Measurements from ENCODE around the gene CCDC117. TPM values are rescaled to one million over a fixed set of nuclear protein-coding genes. Genes with fewer than 3 reads are reported as not detected.
"Not testable (repeated sequence)": the region's sequence is repeated elsewhere in the genome, so short reads cannot be mapped to it uniquely, and the experiment has no call there.

The CCDC117 gene
- 1 to 10 TPM; 4.8 to 7.5 TPM for polyA plus RNA-seq

- no peaks in the 10 kb centered on the region for H3K4me1 ChIP-seq (ENCODE audit: control insufficient read depth in 2 of 2, insufficient read depth in 2 of 2, low read length in 1 of 2)
- H3K9me3 ChIP-seq (ENCODE audit: control insufficient read depth in 2 of 2, insufficient read depth in 1 of 2, low read depth in 1 of 2, low read length in 1 of 2): no peaks in the 10 kb centered on the region
- H3K4me3 ChIP-seq (ENCODE audit: low read depth in 1 of 2, low read length in 2 of 2): peak within 1 kb of the TSS; percentile 81 to 97
- 0% methylated on average over 66 to 92 of the region's 92 CpGs for WGBS, 2 donors
- H3K36me3 ChIP-seq (ENCODE audit: control insufficient read depth in 2 of 2, insufficient read depth in 2 of 2, low read length in 1 of 2): peaks cover 0 to 5% of the 10 kb centered on the region in 2 donors
- H3K27me3 ChIP-seq (ENCODE audit: control insufficient read depth in 1 of 2, insufficient read depth in 2 of 2, low read length in 2 of 2): no peaks in the 10 kb centered on the region
- peak within 1 kb of the TSS; percentile 89 to 97 for H3K27ac ChIP-seq (ENCODE audit: low read depth in 2 of 2, low read length in 1 of 2)
Observed at GRCh38 chr22:28772633-28773460, at the start of gene CCDC117. Gene CCDC117 (plus strand): TSS chr22:28772695. CDS start chr22:28772850, 155 bp downstream.

- no peaks in the 10 kb centered on the region for H3K27me3 ChIP-seq (ENCODE audit: control insufficient read depth in 1 of 2, insufficient read depth in 2 of 2, low read length in 2 of 2)
- no peak overlapping the region for H3K4me3 ChIP-seq (ENCODE audit: low read depth in 1 of 2, low read length in 2 of 2)
- no peaks in the 10 kb centered on the region for H3K4me1 ChIP-seq (ENCODE audit: control insufficient read depth in 2 of 2, insufficient read depth in 2 of 2, low read length in 1 of 2)
- H3K36me3 ChIP-seq (ENCODE audit: control insufficient read depth in 2 of 2, insufficient read depth in 2 of 2, low read length in 1 of 2): no peaks in the 10 kb centered on the region
- no peaks in the 10 kb centered on the region for H3K9me3 ChIP-seq (ENCODE audit: control insufficient read depth in 2 of 2, insufficient read depth in 1 of 2, low read depth in 1 of 2, low read length in 1 of 2)
- 84 to 95% methylated on average over 1 of the region's 1 CpG for WGBS, 2 donors
- H3K27ac ChIP-seq (ENCODE audit: low read depth in 2 of 2, low read length in 1 of 2): no peak overlapping the region
Observed at GRCh38 chr22:28728002-28728401, 44.5 kb upstream of the CCDC117 start.

- H3K9me3 ChIP-seq (ENCODE audit: control insufficient read depth in 2 of 2, insufficient read depth in 1 of 2, low read depth in 1 of 2, low read length in 1 of 2): no peaks in the 10 kb centered on the region
- no peaks in the 10 kb centered on the region for H3K27me3 ChIP-seq (ENCODE audit: control insufficient read depth in 1 of 2, insufficient read depth in 2 of 2, low read length in 2 of 2)
- H3K4me1 ChIP-seq (ENCODE audit: control insufficient read depth in 2 of 2, insufficient read depth in 2 of 2, low read length in 1 of 2): no peaks in the 10 kb centered on the region
- H3K36me3 ChIP-seq (ENCODE audit: control insufficient read depth in 2 of 2, insufficient read depth in 2 of 2, low read length in 1 of 2): no peaks in the 10 kb centered on the region
- no peak overlapping the region for H3K4me3 ChIP-seq (ENCODE audit: low read depth in 1 of 2, low read length in 2 of 2)
- H3K27ac ChIP-seq (ENCODE audit: low read depth in 2 of 2, low read length in 1 of 2): no peak overlapping the region
- WGBS, 2 donors: 90 to 96% methylated on average over 10 of the region's 10 CpGs
Observed at GRCh38 chr22:28728621-28729313, 43.7 kb upstream of the CCDC117 start.

GRCh38 chr22:28730179-28730578 is 42.3 kb upstream of the CCDC117 start:
- Histone ChIP-seq H3K36me3 (ENCODE audit: control insufficient read depth in 2 of 2, insufficient read depth in 2 of 2, low read length in 1 of 2) (no peaks in the 10 kb centered on the region), H3K27me3 (ENCODE audit: control insufficient read depth in 1 of 2, insufficient read depth in 2 of 2, low read length in 2 of 2) (no peaks in the 10 kb centered on the region), H3K4me3 (ENCODE audit: low read depth in 1 of 2, low read length in 2 of 2) (no peak overlapping the region), H3K27ac (ENCODE audit: low read depth in 2 of 2, low read length in 1 of 2) (no peak overlapping the region), H3K9me3 (ENCODE audit: control insufficient read depth in 2 of 2, insufficient read depth in 1 of 2, low read depth in 1 of 2, low read length in 1 of 2) (no peaks in the 10 kb centered on the region), H3K4me1 (ENCODE audit: control insufficient read depth in 2 of 2, insufficient read depth in 2 of 2, low read length in 1 of 2) (no peaks in the 10 kb centered on the region)
- 91 to 98% methylated on average over 3 of the region's 3 CpGs for WGBS, 2 donors

- no peaks in the 10 kb centered on the region for H3K4me1 ChIP-seq (ENCODE audit: control insufficient read depth in 2 of 2, insufficient read depth in 2 of 2, low read length in 1 of 2)
- no peaks in the 10 kb centered on the region for H3K36me3 ChIP-seq (ENCODE audit: control insufficient read depth in 2 of 2, insufficient read depth in 2 of 2, low read length in 1 of 2)
- no peak overlapping the region for H3K27ac ChIP-seq (ENCODE audit: low read depth in 2 of 2, low read length in 1 of 2)
- no peak overlapping the region for H3K4me3 ChIP-seq (ENCODE audit: low read depth in 1 of 2, low read length in 2 of 2)
- H3K27me3 ChIP-seq (ENCODE audit: control insufficient read depth in 1 of 2, insufficient read depth in 2 of 2, low read length in 2 of 2): no peaks in the 10 kb centered on the region
- H3K9me3 ChIP-seq (ENCODE audit: control insufficient read depth in 2 of 2, insufficient read depth in 1 of 2, low read depth in 1 of 2, low read length in 1 of 2): no peaks in the 10 kb centered on the region
- 75 to 84% methylated on average over 6 of the region's 6 CpGs for WGBS, 2 donors
Observed at GRCh38 chr22:28734393-28734792, 38.1 kb upstream of the CCDC117 start.

GRCh38 chr22:28736301-28737155 is 36.0 kb upstream of the CCDC117 start:
- no peak overlapping the region for H3K4me3 ChIP-seq (ENCODE audit: low read depth in 1 of 2, low read length in 2 of 2)
- H3K4me1 ChIP-seq (ENCODE audit: control insufficient read depth in 2 of 2, insufficient read depth in 2 of 2, low read length in 1 of 2): no peaks in the 10 kb centered on the region
- no peaks in the 10 kb centered on the region for H3K36me3 ChIP-seq (ENCODE audit: control insufficient read depth in 2 of 2, insufficient read depth in 2 of 2, low read length in 1 of 2)
- WGBS, 2 donors: 79 to 83% methylated on average over 7 of the region's 7 CpGs
- no peaks in the 10 kb centered on the region for H3K27me3 ChIP-seq (ENCODE audit: control insufficient read depth in 1 of 2, insufficient read depth in 2 of 2, low read length in 2 of 2)
- no peak overlapping the region for H3K27ac ChIP-seq (ENCODE audit: low read depth in 2 of 2, low read length in 1 of 2)
- no peaks in the 10 kb centered on the region for H3K9me3 ChIP-seq (ENCODE audit: control insufficient read depth in 2 of 2, insufficient read depth in 1 of 2, low read depth in 1 of 2, low read length in 1 of 2)

- H3K36me3 ChIP-seq (ENCODE audit: control insufficient read depth in 2 of 2, insufficient read depth in 2 of 2, low read length in 1 of 2): no peaks in the 10 kb centered on the region
- no peaks in the 10 kb centered on the region for H3K9me3 ChIP-seq (ENCODE audit: control insufficient read depth in 2 of 2, insufficient read depth in 1 of 2, low read depth in 1 of 2, low read length in 1 of 2)
- no peaks in the 10 kb centered on the region for H3K27me3 ChIP-seq (ENCODE audit: control insufficient read depth in 1 of 2, insufficient read depth in 2 of 2, low read length in 2 of 2)
- no peak overlapping the region for H3K27ac ChIP-seq (ENCODE audit: low read depth in 2 of 2, low read length in 1 of 2)
- no peak overlapping the region for H3K4me3 ChIP-seq (ENCODE audit: low read depth in 1 of 2, low read length in 2 of 2)
- WGBS, 2 donors: 73 to 92% methylated on average over 3 of the region's 3 CpGs
- H3K4me1 ChIP-seq (ENCODE audit: control insufficient read depth in 2 of 2, insufficient read depth in 2 of 2, low read length in 1 of 2): no peaks in the 10 kb centered on the region
Observed at GRCh38 chr22:28737701-28738100, 34.8 kb upstream of the CCDC117 start.

GRCh38 chr22:28738876-28739275 is 33.6 kb upstream of the CCDC117 start:
- H3K4me3 ChIP-seq (ENCODE audit: low read depth in 1 of 2, low read length in 2 of 2); H3K4me1 ChIP-seq (ENCODE audit: control insufficient read depth in 2 of 2, insufficient read depth in 2 of 2, low read length in 1 of 2); H3K27me3 ChIP-seq (ENCODE audit: control insufficient read depth in 1 of 2, insufficient read depth in 2 of 2, low read length in 2 of 2); H3K36me3 ChIP-seq (ENCODE audit: control insufficient read depth in 2 of 2, insufficient read depth in 2 of 2, low read length in 1 of 2); H3K9me3 ChIP-seq (ENCODE audit: control insufficient read depth in 2 of 2, insufficient read depth in 1 of 2, low read depth in 1 of 2, low read length in 1 of 2); H3K27ac ChIP-seq (ENCODE audit: low read depth in 2 of 2, low read length in 1 of 2): not testable (repeated sequence)
- WGBS, 2 donors: 87% methylated on average over 8 of the region's 8 CpGs

GRCh38 chr22:28741200-28741784 is 31.2 kb upstream of the CCDC117 start:
- Histone ChIP-seq H3K4me1 (ENCODE audit: control insufficient read depth in 2 of 2, insufficient read depth in 2 of 2, low read length in 1 of 2) (no peaks in the 10 kb centered on the region), H3K36me3 (ENCODE audit: control insufficient read depth in 2 of 2, insufficient read depth in 2 of 2, low read length in 1 of 2) (peaks cover 3 to 5% of the 10 kb centered on the region in 2 donors), H3K4me3 (ENCODE audit: low read depth in 1 of 2, low read length in 2 of 2) (peak overlapping the region; percentile 73 to 76), H3K9me3 (ENCODE audit: control insufficient read depth in 2 of 2, insufficient read depth in 1 of 2, low read depth in 1 of 2, low read length in 1 of 2) (no peaks in the 10 kb centered on the region), H3K27ac (ENCODE audit: low read depth in 2 of 2, low read length in 1 of 2) (peak overlapping the region in 1 of 2 donors; percentile 56), H3K27me3 (ENCODE audit: control insufficient read depth in 1 of 2, insufficient read depth in 2 of 2, low read length in 2 of 2) (no peaks in the 10 kb centered on the region)
- 5 to 9% methylated on average over 18 of the region's 18 CpGs for WGBS, 2 donors

All from esophagus (tissue), 2 donors.